Activated naive CD8-positive, alpha-beta T cell treated with anti-CD3 and anti-CD28 coated beads, Interleukin-2, amount 10 ng/mL, durations not matched to agents 7 days and 5 days (primary cell): ENCODE results near the gene RBM39. TPM values are rescaled to one million over a fixed set of nuclear protein-coding genes. Genes with fewer than 3 reads are reported as not detected.
A peak's percentile ranks its signal among the peaks of the same experiment; 100 is the strongest.
"Not testable (repeated sequence)": the region's sequence is repeated elsewhere in the genome, so short reads cannot be mapped to it uniquely, and the experiment has no call there.

Source experiments
- ATAC-seq: fragments of 150-1000 bp; cut with Tn5 transposase; one replicate; pipeline ENCODE4 v1.10.0; 2021; ENCODE audit warnings: low read depth, moderate library complexity
- POLR2A ChIA-PET: fragments of 350-600 bp; sonication (Branson Sonifier 250); formaldehyde crosslinking; loops from one replicate; lab custom pipeline; 2021; ENCODE audit warnings: antibody characterized with exemption; lab: Charles Lee
- DNase-seq: peaks from one replicate; pipeline ENCODE4 v3.0.0; 2021
- H3K27ac Mint-ChIP-seq: one replicate; pipeline ENCODE4 v1.8.0; 2022; ENCODE audit warnings: mild to moderate bottlenecking, mixed read lengths
- H3K27me3 Mint-ChIP-seq: one replicate; pipeline ENCODE4 v1.8.0; 2022; ENCODE audit warnings: mild to moderate bottlenecking, moderate library complexity, mixed read lengths
- H3K36me3 Mint-ChIP-seq: one replicate; pipeline ENCODE4 v1.8.0; 2021; ENCODE audit warnings: mild to moderate bottlenecking, mixed read lengths
- H3K4me1 Mint-ChIP-seq: one replicate; pipeline ENCODE4 v1.8.0; 2021; ENCODE audit warnings: mixed read lengths
- H3K4me3 Mint-ChIP-seq: one replicate; pipeline ENCODE4 v1.8.0; 2022; ENCODE audit warnings: mild to moderate bottlenecking, moderate library complexity, mixed read lengths
- H3K9me3 Mint-ChIP-seq: one replicate; pipeline ENCODE4 v1.8.0; 2021; ENCODE audit warnings: mixed read lengths
- total RNA-seq, 2 experiments: library from RNA; stranded (reverse); gene quantifications; one replicate each; pipeline ENCODE4 v1.2.3, GENCODE V29; 2021

Gene RBM39
- total RNA-seq, 2 experiments from 2014 or later = 478 to 499 TPM

- H3K27me3 Mint-ChIP-seq = no peaks in the 10 kb centered on the region
- ATAC-seq (no peak), DNase-seq (no peak)
- no peaks in the 10 kb centered on the region for H3K9me3 Mint-ChIP-seq
- no peak overlapping the region for H3K4me3 Mint-ChIP-seq
- POLR2A ChIA-PET = interaction anchor here (1.2 to 1.9 kb wide), 5 partner anchors 12 to 31 kb away, joined by 3 to 7 read pairs (median 3); partner anchors contain the start of genes NFS1, RBM39 and ROMO1
- H3K27ac Mint-ChIP-seq = no peak overlapping the region
- peaks cover 29% of the 10 kb centered on the region for H3K36me3 Mint-ChIP-seq
- H3K4me1 Mint-ChIP-seq = peaks cover 25% of the 10 kb centered on the region
These were observed 11.2 kb downstream of the RBM39 start for GRCh38 chr20:35730583-35731468.

GRCh38 chr20:35729836-35730582 lies 12.1 kb downstream of the RBM39 start:
- H3K27ac Mint-ChIP-seq = no peak overlapping the region
- no peaks in the 10 kb centered on the region for H3K9me3 Mint-ChIP-seq
- ATAC-seq (no peak), DNase-seq (no peak)
- H3K36me3 Mint-ChIP-seq = peaks cover 30% of the 10 kb centered on the region
- H3K4me3 Mint-ChIP-seq = no peak overlapping the region
- peaks cover 23% of the 10 kb centered on the region for H3K4me1 Mint-ChIP-seq
- H3K27me3 Mint-ChIP-seq = no peaks in the 10 kb centered on the region
- POLR2A ChIA-PET = interaction anchor here (0.9 to 1.9 kb wide), 6 partner anchors 10 to 31 kb away, joined by 3 to 7 read pairs (median 4); partner anchors contain the start of genes NFS1, RBM39 and ROMO1

- DNase-seq = no peak
- Mint-ChIP-seq H3K27me3 (no peaks in the 10 kb centered on the region), H3K36me3 (peaks cover 32% of the 10 kb centered on the region), H3K9me3 (no peaks in the 10 kb centered on the region), H3K4me3 (no peak overlapping the region), H3K27ac (no peak overlapping the region), H3K4me1 (peaks cover 23% of the 10 kb centered on the region)
- POLR2A ChIA-PET = interaction anchor here (0.6 to 1.9 kb wide), 5 partner anchors 10 to 84 kb away, joined by 3 to 7 read pairs (median 4); partner anchors contain the start of gene RBM39
- no peak for ATAC-seq
These were observed 12.7 kb downstream of the RBM39 start for GRCh38 chr20:35729283-35729807.

GRCh38 chr20:35726842-35727711 lies 15.0 kb downstream of the RBM39 start:
- peaks cover 26% of the 10 kb centered on the region for H3K36me3 Mint-ChIP-seq
- no peak overlapping the region for H3K4me3 Mint-ChIP-seq
- H3K27ac Mint-ChIP-seq = no peak overlapping the region
- POLR2A ChIA-PET = interaction anchor here (0.7 to 2.8 kb wide), 6 partner anchors 9 to 1452 kb away, joined by 3 to 9 read pairs (median 4); partner anchors contain the start of genes MROH8, RBM39 and RPN2
- ATAC-seq (no peak), DNase-seq (no peak)
- peaks cover 19% of the 10 kb centered on the region for H3K4me1 Mint-ChIP-seq
- H3K27me3 Mint-ChIP-seq = no peaks in the 10 kb centered on the region
- no peaks in the 10 kb centered on the region for H3K9me3 Mint-ChIP-seq

GRCh38 chr20:35724321-35725230 lies 17.5 kb downstream of the RBM39 start:
- ATAC-seq (no peak), DNase-seq (no peak)
- Mint-ChIP-seq H3K4me1 (peaks cover 16% of the 10 kb centered on the region), H3K27ac (no peak overlapping the region), H3K27me3 (no peaks in the 10 kb centered on the region), H3K36me3 (peaks cover 34% of the 10 kb centered on the region), H3K4me3 (no peak overlapping the region), H3K9me3 (no peaks in the 10 kb centered on the region)
- POLR2A ChIA-PET = interaction anchor here (0.7 to 1.4 kb wide), 5 partner anchors 15 to 50 kb away, joined by 3 to 7 read pairs (median 3); partner anchors contain the start of gene RBM39

- DNase-seq, H3K27ac Mint-ChIP-seq, ATAC-seq, H3K27me3 Mint-ChIP-seq, H3K9me3 Mint-ChIP-seq, H3K4me3 Mint-ChIP-seq: not testable (repeated sequence)
- H3K36me3 Mint-ChIP-seq = peaks cover 37% of the 10 kb centered on the region
- peaks cover 19% of the 10 kb centered on the region for H3K4me1 Mint-ChIP-seq
- POLR2A ChIA-PET = interaction anchor here (0.7 to 1.4 kb wide), 3 partner anchors 16 to 48 kb away, joined by 3 read pairs; partner anchors contain the start of genes PHF20 and RBM39
These were observed 18.3 kb downstream of the RBM39 start for GRCh38 chr20:35723652-35724320.

- H3K27me3 Mint-ChIP-seq, DNase-seq, H3K9me3 Mint-ChIP-seq, ATAC-seq, H3K4me3 Mint-ChIP-seq: not testable (repeated sequence)
- Mint-ChIP-seq H3K27ac (peak overlapping the region; percentile 12), H3K4me1 (peaks cover 19% of the 10 kb centered on the region), H3K36me3 (peaks cover 38% of the 10 kb centered on the region)
- POLR2A ChIA-PET = interaction anchor here (1.3 to 1.4 kb wide), 2 partner anchors 16 to 19 kb away, joined by 3 read pairs; partner anchors contain the start of gene RBM39
These were observed 18.8 kb downstream of the RBM39 start for GRCh38 chr20:35723275-35723639.

GRCh38 chr20:35721621-35722020 lies 20.4 kb downstream of the RBM39 start:
- Mint-ChIP-seq H3K4me3 (no peak overlapping the region), H3K4me1 (peaks cover 25% of the 10 kb centered on the region)
- POLR2A ChIA-PET = no interaction called here

GRCh38 chr20:35721219-35721618 lies 20.8 kb downstream of the RBM39 start:
- Mint-ChIP-seq H3K9me3 (no peaks in the 10 kb centered on the region), H3K27ac (no peak overlapping the region), H3K36me3 (peaks cover 46% of the 10 kb centered on the region), H3K27me3 (no peaks in the 10 kb centered on the region), H3K4me1 (peaks cover 25% of the 10 kb centered on the region), H3K4me3 (no peak overlapping the region)
- no peak for ATAC-seq
- POLR2A ChIA-PET = no interaction called here
- DNase-seq = no peak

More at GRCh38 chr20:35721621-35722020, 20.4 kb downstream of the RBM39 start:
- ATAC-seq (no peak), DNase-seq (no peak)
- Mint-ChIP-seq H3K9me3 (no peaks in the 10 kb centered on the region), H3K36me3 (peaks cover 46% of the 10 kb centered on the region), H3K27ac (no peak overlapping the region), H3K27me3 (no peaks in the 10 kb centered on the region)

- POLR2A ChIA-PET = interaction anchor here (0.9 to 1.7 kb wide), 2 partner anchors 14 to 18 kb away, joined by 3 to 4 read pairs; no protein-coding TSS in a partner anchor
- no peaks in the 10 kb centered on the region for H3K27me3 Mint-ChIP-seq
- H3K4me1 Mint-ChIP-seq = peaks cover 26% of the 10 kb centered on the region
- H3K27ac Mint-ChIP-seq = no peak overlapping the region
- ATAC-seq (no peak), DNase-seq (no peak)
- H3K4me3 Mint-ChIP-seq = no peak overlapping the region
- peaks cover 50% of the 10 kb centered on the region for H3K36me3 Mint-ChIP-seq
- H3K9me3 Mint-ChIP-seq = no peaks in the 10 kb centered on the region
These were observed 21.6 kb downstream of the RBM39 start for GRCh38 chr20:35720165-35721123.
